HG03103 (cell line): ENCODE data around the gene PPEF1.
"Not testable (repeated sequence)": the region's sequence is repeated elsewhere in the genome, so short reads cannot be mapped to it uniquely, and the experiment has no call there.

Source experiments
- ATAC-seq: cut with Tn5 transposase; IDR thresholded peaks from one replicate; pipeline ENCODE4 v1.9.1; 2021; ENCODE audit warnings: low read depth; ENCODE audit not compliant: unreplicated experiment

Gene PPEF1

GRCh38 chrX:18789916-18790315 lies 82.5 kb downstream of the PPEF1 start:
- no peak for ATAC-seq

- no peak for ATAC-seq
Measured at GRCh38 chrX:18792828-18793227, 85.4 kb downstream of the PPEF1 start.

- ATAC-seq: no peak
Measured at GRCh38 chrX:18793601-18794089, 86.2 kb downstream of the PPEF1 start.

- ATAC-seq: no peak
Measured at GRCh38 chrX:18797141-18797540, 89.7 kb downstream of the PPEF1 start.

- ATAC-seq: no peak
Measured at GRCh38 chrX:18799911-18800310, 92.5 kb downstream of the PPEF1 start.

DNA sequence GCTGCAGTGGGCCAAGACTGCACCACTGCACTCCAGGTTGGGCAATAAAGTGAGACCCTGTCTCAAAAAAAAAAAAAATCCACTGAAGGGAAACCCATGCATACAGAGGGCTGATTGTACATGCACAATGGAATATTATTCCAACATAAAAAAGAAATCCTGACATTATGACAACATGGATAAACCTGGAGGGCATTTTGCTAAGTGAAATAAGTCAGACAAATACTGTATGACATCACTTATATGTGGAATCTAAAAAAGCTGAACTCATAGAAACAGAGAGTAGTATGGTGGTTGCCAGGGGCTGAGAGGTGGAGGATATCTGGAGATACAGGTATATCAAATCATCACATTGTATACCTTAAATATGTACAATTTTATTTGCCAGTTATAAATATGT lies 102.2 kb downstream of the PPEF1 start:
- ATAC-seq: no peak

DNA sequence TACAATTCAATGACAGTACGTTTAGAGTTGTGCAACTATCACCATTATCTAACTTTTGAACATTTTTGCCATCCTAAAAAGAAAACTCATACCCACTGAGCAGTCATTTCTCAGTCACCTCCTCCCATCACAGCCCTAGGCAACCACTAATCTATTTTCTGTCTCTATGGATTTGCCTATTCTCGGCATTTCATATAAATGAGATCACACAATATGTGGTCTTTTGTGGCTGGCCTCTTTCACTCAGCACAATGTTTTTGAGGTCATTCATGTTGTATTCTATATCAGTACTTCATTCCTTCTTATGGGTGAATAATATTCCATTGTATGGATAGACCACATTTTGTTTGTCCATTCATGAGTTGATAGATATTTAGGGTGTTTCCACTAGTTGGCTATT lies 103.0 kb downstream of the PPEF1 start:
- no peak for ATAC-seq

DNA sequence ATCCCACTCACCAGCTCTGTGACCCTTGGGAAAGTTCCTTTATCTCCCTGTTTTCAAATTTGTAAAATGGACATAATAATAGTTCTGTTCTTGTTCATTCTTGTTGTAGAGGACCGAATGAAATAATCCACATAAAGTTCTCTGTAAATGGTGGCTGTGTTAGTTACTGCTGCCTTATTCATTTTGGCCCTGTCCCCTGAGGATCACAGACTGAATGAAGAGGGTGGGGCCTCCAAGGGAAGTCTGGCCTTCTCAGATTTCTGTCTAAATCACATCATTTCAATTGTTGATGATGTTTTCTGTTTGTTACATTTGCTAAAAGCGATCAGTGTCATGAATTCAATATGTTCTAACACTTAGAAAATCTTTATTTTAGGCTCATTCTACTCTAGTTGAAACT lies 117.9 kb downstream of the PPEF1 start:
- ATAC-seq: no peak

DNA sequence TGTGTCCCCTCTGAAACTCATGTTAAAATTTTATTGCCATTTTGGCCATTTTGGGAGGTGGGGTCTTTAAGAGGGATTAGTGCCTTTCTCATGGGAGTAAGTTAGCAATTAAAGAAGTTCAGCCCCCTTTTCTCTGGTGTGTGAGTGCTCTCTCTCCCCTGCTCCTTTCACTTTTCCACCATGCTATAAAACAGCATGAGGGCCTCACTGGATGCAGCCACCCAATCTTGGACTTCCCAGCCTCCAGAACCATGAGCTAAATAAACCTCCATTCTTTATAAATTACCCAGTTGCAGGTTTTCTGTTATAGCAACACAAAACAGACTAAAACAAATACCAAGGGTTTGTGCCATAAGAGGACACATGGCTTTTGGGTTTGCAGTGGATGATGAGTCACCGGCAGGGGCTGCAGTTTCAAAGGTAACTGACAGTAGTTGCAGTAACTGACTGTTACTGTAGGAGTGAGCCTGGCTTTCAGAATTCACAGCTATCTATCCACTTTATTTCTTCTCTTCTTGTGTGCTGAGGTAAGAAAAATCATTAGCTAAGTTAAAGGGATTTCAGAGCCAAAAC lies 121.5 kb downstream of the PPEF1 start:
- no peak for ATAC-seq

DNA sequence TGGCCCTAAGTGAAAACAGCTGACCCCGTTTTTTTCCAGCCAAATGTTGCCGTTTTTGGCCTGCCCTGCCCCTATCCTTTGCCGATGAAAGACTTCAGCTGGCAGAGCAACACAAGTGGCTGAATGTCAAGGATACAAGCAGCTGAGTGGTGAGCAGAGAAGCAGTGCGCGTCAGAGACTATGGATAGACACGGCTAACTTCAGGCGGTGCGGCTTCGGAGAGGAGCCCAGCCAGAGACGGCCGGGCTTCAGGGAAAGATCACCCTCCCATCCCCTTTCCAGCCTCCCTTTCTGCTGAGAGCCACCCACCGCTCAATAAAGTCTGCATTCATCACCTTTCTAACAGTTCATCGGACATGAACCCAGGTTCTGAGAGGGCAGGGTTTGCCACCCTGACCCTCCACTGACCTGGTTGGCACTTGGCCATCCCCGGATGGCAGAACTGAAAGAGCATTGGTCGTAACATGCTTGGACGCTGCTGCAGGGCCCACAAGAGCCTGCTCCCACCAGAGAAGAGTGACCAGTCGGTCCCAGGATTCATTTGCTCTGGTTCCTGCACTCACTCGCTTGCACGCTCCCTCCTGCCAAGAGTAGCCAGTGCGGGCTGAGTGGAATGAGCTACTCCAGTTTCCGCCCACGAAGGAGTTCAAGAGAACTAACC lies 125.8 kb downstream of the PPEF1 start:
- no peak for ATAC-seq

DNA sequence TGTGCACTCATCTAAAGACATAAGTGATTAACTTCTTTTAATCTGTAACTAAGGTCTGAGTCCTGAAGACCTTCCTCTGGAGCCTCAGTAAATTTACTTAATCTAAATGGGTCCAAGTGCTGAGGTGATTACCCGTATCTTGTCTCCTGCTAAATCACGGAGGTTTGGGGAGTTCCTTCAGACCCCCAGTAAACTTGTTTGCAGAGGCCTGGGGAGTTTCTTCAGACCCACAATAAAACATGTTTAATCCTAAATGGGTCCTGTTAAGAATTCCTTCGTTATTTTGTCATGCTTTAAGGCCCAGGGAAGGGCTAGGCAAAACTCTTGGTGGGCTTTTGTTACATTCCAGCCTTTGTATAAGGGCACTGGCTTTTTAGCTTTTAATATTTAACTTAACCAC lies 140.5 kb downstream of the PPEF1 start:
- ATAC-seq: not testable (repeated sequence)

- ATAC-seq: peak; percentile 87
Measured at GRCh38 chrX:18855919-18856644, 148.6 kb downstream of the PPEF1 start.

DNA sequence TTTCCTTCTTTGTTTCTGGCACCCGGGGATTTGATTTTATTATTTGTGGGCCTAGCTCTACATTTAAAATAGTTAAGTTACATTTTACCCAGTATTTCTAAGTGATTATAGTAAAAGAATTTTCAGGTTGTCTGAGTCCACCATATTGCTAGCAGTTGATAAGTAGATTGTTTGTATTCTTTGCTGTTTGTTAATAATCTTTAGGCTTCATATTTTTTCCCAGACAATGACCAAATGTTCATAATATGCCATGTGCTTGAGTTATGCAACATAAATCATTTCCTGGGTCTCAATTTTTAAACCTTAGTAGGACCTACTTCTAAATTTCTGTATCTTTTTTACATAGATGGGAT lies 149.2 kb downstream of the PPEF1 start:
- no peak for ATAC-seq

DNA sequence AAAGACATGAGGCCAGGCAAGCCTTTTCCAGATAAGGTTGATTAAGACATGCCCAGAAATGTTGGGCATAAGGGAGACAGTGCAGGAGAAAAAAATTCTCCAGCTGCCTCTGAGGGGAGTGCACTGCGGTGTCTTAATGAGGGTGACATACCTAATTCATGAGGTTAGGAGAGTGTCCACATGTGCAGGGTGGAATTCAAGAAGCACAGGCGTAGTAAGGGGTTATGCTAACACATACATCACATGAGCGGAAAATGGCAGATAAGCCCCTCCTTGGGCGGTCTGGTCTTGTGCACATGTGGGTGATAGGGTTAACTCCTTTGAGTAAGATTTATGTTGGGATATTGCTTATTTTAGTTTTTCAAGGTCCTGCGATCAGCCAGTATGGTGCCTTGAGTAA lies 154.1 kb downstream of the PPEF1 start:
- ATAC-seq: no peak

DNA sequence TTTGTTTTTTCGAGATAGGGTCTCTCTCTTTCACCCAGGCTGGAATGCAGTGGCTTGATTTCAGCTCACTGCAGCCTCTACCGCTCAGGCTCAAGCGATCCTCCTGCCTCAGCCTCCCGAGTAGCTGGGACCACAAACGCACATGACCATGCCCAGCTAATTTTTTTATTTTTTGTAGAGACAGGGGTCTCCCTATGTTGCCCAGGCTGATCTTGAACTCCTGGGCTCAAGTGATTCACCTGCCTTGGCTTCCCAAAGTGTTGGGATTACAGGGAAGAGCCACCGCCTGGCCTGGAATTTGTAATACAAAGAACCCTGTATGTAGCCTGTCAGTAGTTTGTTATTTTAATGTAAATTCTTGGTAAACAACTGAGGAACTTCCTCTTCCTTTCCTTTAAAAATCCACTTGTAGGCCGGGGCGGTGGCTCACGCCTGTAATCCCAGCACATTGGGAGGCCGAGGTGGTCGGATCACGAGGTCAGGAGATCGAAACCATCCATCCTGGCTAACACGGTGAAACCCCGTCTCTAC lies 157.0 kb downstream of the PPEF1 start:
- no peak for ATAC-seq

GRCh38 chrX:18871161-18871890 lies 163.9 kb downstream of the PPEF1 start:
- ATAC-seq: no peak

DNA sequence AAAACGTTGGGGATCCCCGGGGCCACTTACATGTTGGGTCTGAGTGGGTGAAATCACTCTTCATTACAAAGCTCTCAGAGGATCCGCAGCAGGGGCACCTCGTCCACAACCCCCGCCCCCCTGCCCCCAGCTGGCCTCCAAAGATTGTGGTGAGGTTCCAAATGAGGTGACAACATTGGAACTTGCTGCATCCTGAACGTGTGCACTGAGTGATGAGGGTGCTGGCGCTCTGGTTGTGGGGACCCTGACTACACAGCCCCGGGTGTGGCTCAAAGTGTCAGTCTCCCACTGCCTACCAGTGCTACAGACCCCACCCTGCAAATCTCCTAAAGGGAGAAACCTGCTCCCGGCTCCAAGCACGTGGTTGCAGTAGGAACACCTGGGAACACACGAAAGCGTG lies 164.5 kb downstream of the PPEF1 start:
- ATAC-seq: no peak

- ATAC-seq: no peak
Measured at GRCh38 chrX:18872621-18873020, 165.2 kb downstream of the PPEF1 start.

- ATAC-seq: no peak
Measured at GRCh38 chrX:18873189-18873791, 165.8 kb downstream of the PPEF1 start.

DNA sequence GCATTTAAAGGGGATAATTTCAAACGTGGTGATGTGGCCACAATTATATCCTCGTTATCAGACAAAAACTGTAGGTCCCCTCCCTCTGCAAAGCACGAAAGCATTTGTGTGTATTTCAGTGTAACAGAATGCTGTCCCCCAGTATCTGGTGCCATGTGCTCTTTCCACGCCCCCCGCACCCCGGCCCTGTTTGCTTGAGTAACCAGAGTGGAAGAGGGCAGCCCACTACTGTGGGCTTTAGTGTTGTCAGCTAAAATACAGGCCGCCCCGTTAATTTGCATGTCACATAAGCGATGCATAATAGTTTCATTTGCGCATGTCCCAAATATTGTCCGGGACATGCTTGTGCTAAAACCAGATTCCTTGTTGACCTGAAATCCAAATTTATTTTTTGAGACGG lies 166.4 kb downstream of the PPEF1 start:
- no peak for ATAC-seq
